Measurements from ENCODE around the gene MAP7D3. TPM values are rescaled to one million over a fixed set of nuclear protein-coding genes. Genes with fewer than 3 reads are reported as not detected.

The MAP7D3 gene
- total RNA-seq, 1 donor from 2014 or later: 9.2 TPM

GRCh38 chrX:136192839-136193414 is 58.3 kb downstream of the MAP7D3 start:
- H3K4me3 ChIP-seq (ENCODE audit: low read depth, low read length): no peak overlapping the region
- TF ChIP-seq, protein P1, sequence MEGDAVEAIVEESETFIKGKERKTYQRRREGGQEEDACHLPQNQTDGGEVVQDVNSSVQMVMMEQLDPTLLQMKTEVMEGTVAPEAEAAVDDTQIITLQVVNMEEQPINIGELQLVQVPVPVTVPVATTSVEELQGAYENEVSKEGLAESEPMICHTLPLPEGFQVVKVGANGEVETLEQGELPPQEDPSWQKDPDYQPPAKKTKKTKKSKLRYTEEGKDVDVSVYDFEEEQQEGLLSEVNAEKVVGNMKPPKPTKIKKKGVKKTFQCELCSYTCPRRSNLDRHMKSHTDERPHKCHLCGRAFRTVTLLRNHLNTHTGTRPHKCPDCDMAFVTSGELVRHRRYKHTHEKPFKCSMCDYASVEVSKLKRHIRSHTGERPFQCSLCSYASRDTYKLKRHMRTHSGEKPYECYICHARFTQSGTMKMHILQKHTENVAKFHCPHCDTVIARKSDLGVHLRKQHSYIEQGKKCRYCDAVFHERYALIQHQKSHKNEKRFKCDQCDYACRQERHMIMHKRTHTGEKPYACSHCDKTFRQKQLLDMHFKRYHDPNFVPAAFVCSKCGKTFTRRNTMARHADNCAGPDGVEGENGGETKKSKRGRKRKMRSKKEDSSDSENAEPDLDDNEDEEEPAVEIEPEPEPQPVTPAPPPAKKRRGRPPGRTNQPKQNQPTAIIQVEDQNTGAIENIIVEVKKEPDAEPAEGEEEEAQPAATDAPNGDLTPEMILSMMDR (IDR thresholded peaks at IDR 0.05; ENCODE audit: insufficient read depth, low read length, poor library complexity, severe bottlenecking): no peak
- no peak for DNase-seq (ENCODE audit: low read depth)
- H3K27me3 ChIP-seq (ENCODE audit: control insufficient read depth, insufficient read depth, low read length): no peaks in the 10 kb centered on the region
- H3K36me3 ChIP-seq (ENCODE audit: control insufficient read depth, insufficient read depth, low read length): no peaks in the 10 kb centered on the region

GRCh38 chrX:136192135-136192534 is 59.1 kb downstream of the MAP7D3 start:
- Histone ChIP-seq H3K27me3 (ENCODE audit: control insufficient read depth, insufficient read depth, low read length) (no peaks in the 10 kb centered on the region), H3K4me3 (ENCODE audit: low read depth, low read length) (no peak overlapping the region), H3K36me3 (ENCODE audit: control insufficient read depth, insufficient read depth, low read length) (no peaks in the 10 kb centered on the region)
- no peak for DNase-seq (ENCODE audit: low read depth)
- TF ChIP-seq, protein P1 (IDR thresholded peaks at IDR 0.05; ENCODE audit: insufficient read depth, low read length, poor library complexity, severe bottlenecking): no peak

- TF ChIP-seq, protein P1 (IDR thresholded peaks at IDR 0.05; ENCODE audit: insufficient read depth, low read length, poor library complexity, severe bottlenecking): no peak
- DNase-seq (ENCODE audit: low read depth): no peak
- Histone ChIP-seq H3K36me3 (ENCODE audit: control insufficient read depth, insufficient read depth, low read length) (no peaks in the 10 kb centered on the region), H3K27me3 (ENCODE audit: control insufficient read depth, insufficient read depth, low read length) (no peaks in the 10 kb centered on the region), H3K4me3 (ENCODE audit: low read depth, low read length) (no peak overlapping the region)
Observed at GRCh38 chrX:136191171-136191570, 60.0 kb downstream of the MAP7D3 start.

GRCh38 chrX:136190038-136190713 is 61.0 kb downstream of the MAP7D3 start:
- no peaks in the 10 kb centered on the region for H3K36me3 ChIP-seq (ENCODE audit: control insufficient read depth, insufficient read depth, low read length)
- no peak overlapping the region for H3K4me3 ChIP-seq (ENCODE audit: low read depth, low read length)
- DNase-seq (ENCODE audit: low read depth): no peak
- H3K27me3 ChIP-seq (ENCODE audit: control insufficient read depth, insufficient read depth, low read length): no peaks in the 10 kb centered on the region
- TF ChIP-seq, protein P1 (IDR thresholded peaks at IDR 0.05; ENCODE audit: insufficient read depth, low read length, poor library complexity, severe bottlenecking): no peak

GRCh38 chrX:136189222-136189621 is 62.0 kb downstream of the MAP7D3 start:
- no peak for DNase-seq (ENCODE audit: low read depth)
- TF ChIP-seq, protein P1 (IDR thresholded peaks at IDR 0.05; ENCODE audit: insufficient read depth, low read length, poor library complexity, severe bottlenecking): no peak
- Histone ChIP-seq H3K4me3 (ENCODE audit: low read depth, low read length) (no peak overlapping the region), H3K36me3 (ENCODE audit: control insufficient read depth, insufficient read depth, low read length) (no peaks in the 10 kb centered on the region), H3K27me3 (ENCODE audit: control insufficient read depth, insufficient read depth, low read length) (no peaks in the 10 kb centered on the region)

DNA sequence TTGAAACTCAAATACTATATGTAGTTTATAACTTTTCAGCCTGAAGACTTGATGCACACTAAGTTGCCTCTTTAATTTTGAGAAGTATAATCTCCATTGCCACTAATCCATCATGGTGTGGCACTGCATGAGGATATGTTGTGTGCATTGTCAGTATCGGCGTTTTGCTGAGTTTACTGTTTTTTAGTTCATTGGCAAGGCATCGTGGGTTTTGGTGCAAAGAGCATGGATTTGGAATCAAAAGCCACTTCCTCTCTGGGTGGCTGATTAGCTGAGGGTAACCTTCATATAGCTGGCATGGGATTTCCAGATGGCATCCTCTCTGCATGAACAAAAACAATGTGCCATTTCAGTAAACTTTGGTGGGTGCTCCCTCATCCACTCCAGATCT is 65.2 kb downstream of the MAP7D3 start:
- TF ChIP-seq, protein P1 (IDR thresholded peaks at IDR 0.05; ENCODE audit: insufficient read depth, low read length, poor library complexity, severe bottlenecking): no peak
- H3K27me3 ChIP-seq (ENCODE audit: control insufficient read depth, insufficient read depth, low read length): no peaks in the 10 kb centered on the region
- H3K4me3 ChIP-seq (ENCODE audit: low read depth, low read length): no peak overlapping the region
- no peaks in the 10 kb centered on the region for H3K36me3 ChIP-seq (ENCODE audit: control insufficient read depth, insufficient read depth, low read length)
- DNase-seq (ENCODE audit: low read depth): no peak
